Stimulated activated CD4-positive, alpha-beta T cell treated with anti-CD3 and anti-CD28 coated beads, Interleukin-12 subunit alpha, Interleukin-12 subunit beta, amount 100 ng/mL, for 4 hours (primary cell): ENCODE measurements around the gene NCKAP1.
A peak's percentile ranks its signal among the peaks of the same experiment; 100 is the strongest.
"Not testable (repeated sequence)": the region's sequence is repeated elsewhere in the genome, so short reads cannot be mapped to it uniquely, and the experiment has no call there.

Experiments used
- DNase-seq: peaks from one replicate; pipeline ENCODE4 v3.0.0-alpha.2; 2020

NCKAP1 gene, protein sequence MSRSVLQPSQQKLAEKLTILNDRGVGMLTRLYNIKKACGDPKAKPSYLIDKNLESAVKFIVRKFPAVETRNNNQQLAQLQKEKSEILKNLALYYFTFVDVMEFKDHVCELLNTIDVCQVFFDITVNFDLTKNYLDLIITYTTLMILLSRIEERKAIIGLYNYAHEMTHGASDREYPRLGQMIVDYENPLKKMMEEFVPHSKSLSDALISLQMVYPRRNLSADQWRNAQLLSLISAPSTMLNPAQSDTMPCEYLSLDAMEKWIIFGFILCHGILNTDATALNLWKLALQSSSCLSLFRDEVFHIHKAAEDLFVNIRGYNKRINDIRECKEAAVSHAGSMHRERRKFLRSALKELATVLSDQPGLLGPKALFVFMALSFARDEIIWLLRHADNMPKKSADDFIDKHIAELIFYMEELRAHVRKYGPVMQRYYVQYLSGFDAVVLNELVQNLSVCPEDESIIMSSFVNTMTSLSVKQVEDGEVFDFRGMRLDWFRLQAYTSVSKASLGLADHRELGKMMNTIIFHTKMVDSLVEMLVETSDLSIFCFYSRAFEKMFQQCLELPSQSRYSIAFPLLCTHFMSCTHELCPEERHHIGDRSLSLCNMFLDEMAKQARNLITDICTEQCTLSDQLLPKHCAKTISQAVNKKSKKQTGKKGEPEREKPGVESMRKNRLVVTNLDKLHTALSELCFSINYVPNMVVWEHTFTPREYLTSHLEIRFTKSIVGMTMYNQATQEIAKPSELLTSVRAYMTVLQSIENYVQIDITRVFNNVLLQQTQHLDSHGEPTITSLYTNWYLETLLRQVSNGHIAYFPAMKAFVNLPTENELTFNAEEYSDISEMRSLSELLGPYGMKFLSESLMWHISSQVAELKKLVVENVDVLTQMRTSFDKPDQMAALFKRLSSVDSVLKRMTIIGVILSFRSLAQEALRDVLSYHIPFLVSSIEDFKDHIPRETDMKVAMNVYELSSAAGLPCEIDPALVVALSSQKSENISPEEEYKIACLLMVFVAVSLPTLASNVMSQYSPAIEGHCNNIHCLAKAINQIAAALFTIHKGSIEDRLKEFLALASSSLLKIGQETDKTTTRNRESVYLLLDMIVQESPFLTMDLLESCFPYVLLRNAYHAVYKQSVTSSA

DNA sequence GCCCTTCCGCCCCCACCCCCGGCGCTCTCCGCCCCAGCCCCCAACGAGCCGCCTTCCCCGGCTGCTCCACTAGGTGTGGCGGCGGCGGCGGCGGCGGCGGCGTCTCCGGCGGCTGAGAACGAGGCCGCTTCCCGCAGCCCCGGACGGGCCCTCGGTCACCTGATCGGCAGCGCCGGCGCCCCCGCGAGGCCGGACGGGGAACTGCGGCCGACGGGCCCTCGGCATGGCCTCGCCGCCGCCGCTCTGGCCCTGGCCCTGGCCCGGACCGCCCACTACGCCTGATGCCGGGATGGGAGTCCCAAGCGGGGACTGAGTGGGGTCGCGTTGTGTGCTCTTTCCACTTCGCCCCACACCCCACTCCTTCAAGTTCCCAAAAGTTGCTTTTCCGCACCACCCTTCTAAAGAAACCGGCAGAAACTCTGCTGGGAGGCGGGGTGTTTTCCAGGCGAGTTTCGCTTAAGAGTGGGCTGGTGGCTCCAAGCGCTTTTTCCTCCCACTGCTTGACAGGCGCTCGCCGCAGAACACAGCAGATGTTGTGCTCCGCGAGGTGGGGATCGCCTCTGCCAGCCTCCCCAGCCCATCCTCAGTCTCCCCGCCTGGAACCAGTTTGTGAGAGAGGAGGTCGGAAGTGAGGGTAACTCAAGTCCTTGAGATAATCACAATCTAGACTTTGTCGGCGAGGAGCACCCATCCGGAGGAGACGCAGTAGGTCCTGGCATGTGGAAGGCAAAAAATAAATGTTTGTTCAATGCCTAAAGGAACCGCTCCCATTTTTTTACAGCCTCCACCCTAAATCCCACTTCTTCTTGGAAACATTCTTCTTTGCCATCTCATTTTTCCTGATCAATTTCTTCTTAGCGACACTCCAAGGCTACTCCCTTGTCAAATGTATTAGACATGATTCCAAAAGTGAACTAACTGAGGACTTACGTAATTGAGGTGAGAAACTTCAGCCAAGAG lies at the start of gene NCKAP1:
Gene NCKAP1 (minus strand): TSS at position 117 of the 960 bp plus-strand sequence. CDS start 358 bp downstream, outside the sequence.
- peak; percentile 90 for DNase-seq

GRCh38 chr2:183081911-183082310 lies 43.7 kb upstream of the NCKAP1 start:
- DNase-seq = no peak

DNA sequence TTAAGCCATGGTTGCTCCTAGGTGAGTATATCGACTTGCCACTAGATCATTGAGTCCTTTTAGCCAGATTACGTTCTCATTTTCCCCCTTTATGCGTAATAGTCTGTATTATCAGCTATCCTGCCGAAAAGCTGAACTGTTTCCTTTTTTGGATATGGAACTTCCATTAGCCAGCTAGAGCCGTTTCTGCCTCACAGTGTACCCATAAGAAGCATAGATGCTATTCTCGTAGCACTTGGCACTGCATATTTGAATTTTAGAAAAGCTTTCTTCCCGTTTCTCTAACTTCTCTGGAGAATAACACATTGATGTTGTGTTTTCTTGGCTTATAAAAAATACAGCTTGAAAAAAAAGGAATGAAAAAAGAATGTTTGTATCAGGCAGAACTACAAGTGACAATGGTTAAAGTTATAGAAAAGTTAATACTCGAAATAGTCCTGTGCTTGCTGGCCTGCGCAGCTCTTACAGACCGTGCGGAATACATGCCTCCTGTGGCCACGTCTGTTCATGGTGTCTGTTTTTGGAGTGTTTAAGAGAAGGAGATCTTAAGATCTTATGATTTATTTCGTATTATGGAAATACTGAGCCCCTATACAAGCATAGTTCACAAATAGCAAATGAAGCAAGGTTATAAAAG lies 41.0 kb upstream of the NCKAP1 start:
- DNase-seq = no peak

- peak; percentile 76 for DNase-seq
These were observed 40.3 kb upstream of the NCKAP1 start, which contains the start of gene DUSP19 for GRCh38 chr2:183078464-183079138. DUSP19 (plus strand) TSS chr2:183078747; CDS start chr2:183078934, 187 bp downstream.

DNA sequence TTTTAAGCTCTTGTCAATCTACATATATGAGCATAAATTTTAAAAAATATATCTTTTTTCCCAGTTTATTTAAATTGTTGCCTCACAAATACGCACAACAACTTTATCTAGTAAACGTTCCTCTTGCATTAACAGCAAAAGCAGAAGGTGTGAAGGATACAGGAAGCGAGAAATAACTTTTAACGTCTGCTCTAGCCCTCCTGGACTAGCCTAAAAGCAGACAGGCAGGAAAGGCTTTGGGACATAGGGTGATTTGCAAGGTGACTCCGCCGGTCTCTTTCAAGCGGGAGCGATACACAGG lies 39.9 kb upstream of the NCKAP1 start:
- peak; percentile 14 for DNase-seq

DNA sequence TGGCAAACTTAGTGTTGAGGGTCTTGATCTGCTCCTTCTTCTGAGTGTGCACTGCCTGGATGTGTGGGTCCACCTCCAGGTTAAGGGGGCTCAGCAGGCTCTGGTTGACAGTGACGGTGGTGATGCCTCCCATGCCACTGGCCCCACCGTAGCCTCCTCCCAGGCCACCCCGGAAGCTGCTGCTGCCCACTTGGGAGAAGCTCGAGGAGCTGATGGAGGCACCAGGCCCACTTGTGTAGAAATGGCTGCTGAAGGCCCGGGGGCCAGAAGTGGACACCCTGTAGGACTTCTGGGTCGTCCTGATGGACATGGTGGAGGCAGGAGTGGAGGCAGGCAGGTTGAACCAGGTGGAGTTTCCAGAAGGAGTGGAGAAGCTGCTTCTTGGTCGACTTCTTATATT lies 33.9 kb upstream of the NCKAP1 start:
- no peak for DNase-seq

- DNase-seq = no peak
These were observed 32.9 kb upstream of the NCKAP1 start for GRCh38 chr2:183070942-183071844.

GRCh38 chr2:183069174-183069573 lies 30.9 kb upstream of the NCKAP1 start:
- no peak for DNase-seq

GRCh38 chr2:183068561-183068960 lies 30.3 kb upstream of the NCKAP1 start:
- DNase-seq = no peak

- no peak for DNase-seq
These were observed 24.8 kb upstream of the NCKAP1 start for GRCh38 chr2:183063083-183063482.

DNA sequence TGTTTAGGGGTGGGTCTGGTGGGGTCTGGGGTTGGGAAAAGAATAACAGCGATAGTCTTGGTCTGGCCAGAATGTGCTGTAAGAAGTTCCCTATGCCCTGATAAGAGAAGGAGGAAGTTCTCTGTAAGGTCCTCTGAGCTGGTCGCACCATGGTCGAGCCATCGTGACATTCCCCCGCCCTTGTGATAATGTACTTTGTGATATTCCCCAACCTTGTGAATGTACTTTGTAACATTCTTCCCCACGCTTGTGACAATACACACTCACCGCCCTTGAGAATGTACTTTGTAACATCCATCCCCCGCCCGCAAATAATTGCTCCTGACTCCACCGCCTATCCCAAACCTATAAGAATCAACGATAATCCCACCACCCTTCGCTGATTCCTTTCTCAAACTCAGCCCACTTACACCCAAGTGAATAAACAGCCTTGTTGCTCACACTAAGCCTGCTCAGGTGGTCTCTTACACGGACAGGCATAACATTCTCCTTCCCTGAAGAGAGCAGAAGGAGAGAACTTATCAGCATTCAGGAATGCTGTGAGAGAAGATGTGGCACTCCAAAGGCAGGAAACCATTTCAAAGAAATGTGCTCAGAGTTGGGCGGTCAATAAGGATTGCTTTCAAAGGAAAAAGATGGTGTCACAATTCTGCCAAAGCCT lies 22.4 kb upstream of the NCKAP1 start:
- DNase-seq = no peak

DNA sequence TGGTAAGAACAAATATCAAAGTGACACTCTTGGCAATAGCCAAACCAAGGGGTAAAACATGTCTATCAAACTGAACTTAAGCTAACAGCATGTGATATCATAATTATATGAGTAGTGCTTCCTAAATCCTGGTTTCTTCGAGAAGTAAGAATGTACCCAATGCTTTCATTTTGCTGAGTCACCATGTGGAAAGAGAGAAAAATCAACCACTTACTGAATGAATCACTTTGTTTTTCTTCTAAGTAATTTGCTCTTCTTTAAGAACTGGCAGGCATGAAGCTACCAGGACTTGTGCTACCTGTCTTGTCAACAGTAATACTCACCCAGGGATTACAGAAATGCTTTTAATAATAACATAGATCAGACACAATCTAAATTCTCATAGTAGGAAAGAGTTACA lies 21.3 kb upstream of the NCKAP1 start:
- no peak for DNase-seq

DNA sequence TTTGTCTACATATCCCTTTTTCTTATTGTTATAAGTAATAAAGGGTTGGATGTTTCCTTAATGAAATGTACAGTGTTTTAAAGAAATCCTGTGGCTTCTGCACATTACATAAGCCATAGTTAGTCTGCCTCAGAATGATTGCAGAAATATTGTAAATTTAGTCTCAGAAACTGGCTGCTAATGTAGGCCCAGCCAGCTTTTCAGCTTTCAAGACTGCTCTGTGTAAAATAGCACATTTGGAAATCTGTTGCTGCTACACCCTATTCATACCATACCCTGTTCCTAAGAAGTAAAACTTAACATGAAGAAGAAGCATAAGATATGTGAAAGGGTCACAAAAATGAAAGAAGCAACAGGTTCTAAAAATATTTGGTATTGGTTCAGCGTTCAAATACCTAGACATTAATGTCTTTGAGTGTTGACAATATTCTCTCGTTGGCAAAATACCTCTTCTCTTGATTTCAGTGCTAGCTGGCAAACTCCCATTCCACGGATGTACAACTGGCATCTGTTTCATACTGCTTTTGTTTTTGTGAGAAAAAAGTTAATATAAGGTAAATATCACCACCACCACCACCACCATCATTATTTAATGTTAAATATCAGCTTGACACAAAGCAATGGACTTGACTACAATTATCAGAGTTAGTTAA lies 19.2 kb upstream of the NCKAP1 start:
- DNase-seq = no peak

DNA sequence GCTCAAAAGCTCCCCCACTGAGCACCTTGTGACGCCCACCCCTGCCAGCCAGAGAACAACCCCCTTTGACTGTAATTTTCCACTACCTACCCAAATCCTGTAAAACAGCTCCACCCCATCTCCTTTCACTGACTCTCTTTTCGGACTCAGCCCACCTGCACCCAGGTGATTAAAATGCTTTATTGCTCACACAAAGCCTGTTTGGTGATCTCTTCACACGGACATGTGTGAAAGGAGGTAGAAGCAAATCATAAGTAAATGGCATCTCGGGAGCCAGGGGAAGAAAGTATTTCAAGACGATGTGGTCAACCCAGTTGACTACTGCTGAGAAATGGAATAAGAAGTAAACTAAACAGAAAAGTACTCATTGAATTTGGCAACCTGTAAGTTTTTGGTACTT lies 11.2 kb upstream of the NCKAP1 start:
- no peak for DNase-seq

DNA sequence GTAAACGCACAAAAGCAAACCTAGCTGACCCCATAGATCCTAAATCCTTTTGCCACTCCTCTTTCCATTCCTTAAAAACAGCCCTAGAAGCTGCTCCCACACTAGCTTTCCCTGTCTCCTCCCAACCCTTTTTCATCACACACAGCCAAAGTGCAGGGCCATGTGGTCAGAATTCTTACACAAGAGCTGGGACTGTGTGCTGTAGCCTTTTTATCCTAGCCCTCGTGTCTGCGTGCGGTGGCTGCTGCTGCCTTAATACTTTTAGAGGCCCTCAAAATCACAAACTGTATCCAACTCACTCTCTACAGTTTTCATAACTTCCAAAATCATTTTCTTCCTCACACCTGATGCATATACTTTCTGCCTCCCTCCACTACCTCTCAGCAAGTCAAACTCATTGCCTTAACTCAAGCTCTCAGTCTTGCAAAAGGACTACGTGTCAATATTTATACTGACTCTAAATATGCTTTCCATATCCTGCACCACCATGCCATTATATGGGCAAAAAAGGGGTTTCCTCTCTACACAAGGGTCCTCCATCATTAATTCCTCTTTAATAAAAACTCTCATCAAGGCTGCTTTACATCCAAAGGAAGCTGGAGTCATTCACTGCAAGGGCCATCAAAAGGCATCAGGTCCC lies 9.3 kb upstream of the NCKAP1 start:
- DNase-seq = not testable (repeated sequence)

DNA sequence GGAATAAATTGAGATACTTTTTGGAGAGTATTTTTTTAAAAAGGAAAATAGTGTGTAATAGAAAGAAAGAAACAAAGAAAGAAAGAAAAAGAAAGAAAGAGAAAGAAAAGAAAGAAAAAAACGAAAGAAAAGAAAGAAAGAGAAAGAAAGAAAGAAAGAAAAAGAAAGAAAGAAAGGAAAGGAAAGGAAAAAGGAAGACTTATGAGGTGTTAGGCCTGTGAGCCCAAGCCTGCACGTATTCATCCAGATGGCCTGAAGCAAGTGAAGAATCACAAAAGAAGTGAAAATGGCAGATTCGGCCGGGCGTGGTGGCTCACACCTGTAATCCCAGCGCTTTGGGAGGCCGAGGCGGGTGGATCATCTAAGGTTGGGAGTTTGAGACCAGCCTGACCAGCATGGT lies 5.3 kb upstream of the NCKAP1 start:
- DNase-seq = not testable (repeated sequence)

- no peak for DNase-seq
These were observed 2.3 kb upstream of the NCKAP1 start for GRCh38 chr2:183040604-183041003.
